Ecto neural progenitor cell (in vitro differentiated cells): ENCODE results near the gene PHF19.

Experiments used
- DNase-seq: peaks from one replicate; pipeline ENCODE4 v3.0.0-alpha.2; 2018; ENCODE audit warnings: low spot score

Gene PHF19

DNA sequence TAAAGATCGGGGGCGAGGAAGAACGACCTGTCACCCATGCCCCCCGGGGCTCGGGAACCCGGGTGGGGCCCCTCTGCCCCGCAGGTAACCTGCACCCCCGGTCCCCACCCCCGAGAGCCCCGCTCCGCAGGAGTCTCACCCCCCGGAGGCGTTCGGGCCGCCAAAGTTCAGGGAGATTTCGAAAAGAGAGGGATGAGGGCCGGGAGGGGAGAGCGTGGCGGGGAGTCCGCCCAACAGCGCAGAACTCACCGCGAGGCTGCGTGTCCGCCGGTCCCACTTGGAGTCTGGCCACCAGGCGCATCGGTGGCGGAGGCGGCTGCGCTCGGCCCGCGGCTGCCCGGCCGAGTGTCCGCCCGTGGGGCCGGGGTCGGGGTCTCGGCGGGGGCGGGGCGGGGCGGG, at the start of gene PHF19:
TSS of gene PHF19 (minus strand) at position 347 of the 399 bp plus-strand sequence. CDS start 2,447 bp downstream, outside the sequence.
- DNase-seq: peak; percentile 66

DNA sequence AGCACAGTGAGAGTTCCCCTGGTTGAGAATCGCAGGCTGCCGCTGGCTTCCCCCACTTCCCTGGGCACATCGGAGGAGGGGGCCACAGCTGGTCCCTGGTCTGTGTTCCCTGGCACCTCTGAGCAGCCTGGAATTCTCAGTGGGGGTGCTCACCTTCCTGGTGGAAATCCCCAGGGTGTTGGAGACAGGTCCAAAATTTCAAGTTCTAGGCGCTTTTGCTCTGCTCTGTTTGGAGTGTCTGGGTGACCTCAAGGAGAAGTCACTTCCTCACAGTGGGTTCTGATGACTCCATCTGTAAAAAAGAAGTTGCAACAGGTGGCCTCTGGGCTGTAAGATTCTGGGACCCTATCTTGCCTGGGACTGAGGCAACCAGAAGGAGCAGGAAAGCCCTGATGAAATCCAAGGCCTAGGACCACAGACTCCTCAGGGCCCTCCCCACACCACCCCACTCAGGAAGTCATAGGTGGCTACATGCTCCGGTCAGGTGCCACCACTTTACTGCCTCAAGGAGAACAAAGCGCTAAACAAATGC, 49.5 kb upstream of the PHF19 start, which contains the start of gene TRAF1:
TSS of gene TRAF1 (minus strand) at position 400 of the 532 bp plus-strand sequence. CDS start 721 bp downstream, outside the sequence.
- no peak for DNase-seq

DNA sequence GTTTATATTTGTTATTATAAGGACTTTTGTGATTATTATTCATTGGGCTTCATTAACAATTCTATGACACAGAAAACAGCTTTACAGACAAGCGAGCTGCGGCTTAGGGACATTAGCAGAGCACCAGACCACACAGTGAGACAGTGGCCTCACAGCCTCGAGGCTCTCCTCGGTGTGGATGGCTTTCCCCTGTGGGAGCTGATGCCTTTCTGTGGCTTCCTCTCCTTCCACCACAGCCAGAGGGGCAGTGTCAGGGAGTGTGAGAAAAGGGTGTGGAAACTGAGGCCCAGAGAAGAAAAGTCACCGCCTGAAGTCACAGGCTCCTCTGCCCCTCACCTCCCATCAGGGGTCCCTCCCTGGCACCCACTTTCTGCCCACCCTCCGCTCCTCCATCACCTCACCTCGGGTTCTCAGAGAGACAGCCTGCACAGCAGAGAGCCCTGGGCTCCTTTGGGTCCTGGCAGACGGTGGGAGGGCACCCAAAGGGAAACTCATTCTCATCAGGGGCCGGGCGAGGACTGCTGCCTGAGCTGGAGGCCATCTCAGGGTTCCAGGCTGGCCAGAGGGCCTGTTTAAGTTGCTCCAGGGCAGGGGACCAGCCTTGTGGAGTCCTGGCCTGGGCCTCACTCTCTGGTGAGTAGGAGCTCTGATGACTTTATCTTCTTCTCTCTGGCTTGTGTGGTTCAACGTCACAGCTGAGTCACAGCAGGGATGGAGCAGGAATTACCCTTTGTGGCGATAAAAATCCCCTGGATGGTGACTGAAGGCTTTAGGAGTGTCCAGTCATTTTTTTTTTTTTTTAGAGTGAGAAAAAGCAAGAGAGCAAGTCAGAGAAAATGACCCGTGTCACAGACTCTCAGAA, 48.8 kb upstream of the PHF19 start:
- DNase-seq: no peak

DNA sequence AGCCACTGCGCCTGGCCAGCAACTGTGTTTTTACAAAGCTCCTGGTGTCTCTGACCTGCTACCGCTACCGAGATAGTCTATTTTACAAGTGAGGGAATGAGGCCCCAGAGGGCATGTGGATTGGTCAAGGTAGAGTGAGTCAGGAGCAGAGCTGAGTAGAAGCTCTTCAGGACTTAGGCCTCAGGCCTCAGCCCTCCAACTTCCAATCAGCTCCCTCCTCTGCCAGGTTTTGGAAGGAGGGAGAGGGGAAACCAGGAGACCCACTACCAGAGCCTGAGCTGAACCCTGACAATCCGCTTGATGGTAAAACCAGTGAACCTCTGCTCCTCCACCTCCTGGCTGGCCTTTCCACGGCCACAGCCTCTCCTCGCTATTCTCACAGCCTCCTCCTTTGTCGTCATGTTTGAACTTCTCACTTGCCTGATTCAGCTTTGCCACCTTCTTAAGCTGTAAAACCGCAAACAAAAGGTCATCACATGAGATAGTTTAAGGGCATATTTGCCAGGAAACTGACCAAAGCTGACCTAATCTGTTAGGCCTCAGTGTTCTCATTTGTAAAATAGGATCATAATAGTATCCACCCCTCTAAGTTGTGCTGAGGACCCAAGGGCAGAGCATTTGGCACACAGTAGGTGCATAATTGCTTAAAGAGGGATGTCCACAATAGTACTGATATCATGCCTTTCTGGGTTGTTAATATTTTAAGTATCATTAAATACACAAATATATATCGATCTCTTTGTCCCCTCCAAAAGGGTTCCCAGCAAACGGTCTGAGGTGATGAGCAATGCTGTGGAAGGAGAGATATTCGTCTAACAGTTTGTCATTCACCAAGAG, 47.9 kb upstream of the PHF19 start:
- no peak for DNase-seq

DNA sequence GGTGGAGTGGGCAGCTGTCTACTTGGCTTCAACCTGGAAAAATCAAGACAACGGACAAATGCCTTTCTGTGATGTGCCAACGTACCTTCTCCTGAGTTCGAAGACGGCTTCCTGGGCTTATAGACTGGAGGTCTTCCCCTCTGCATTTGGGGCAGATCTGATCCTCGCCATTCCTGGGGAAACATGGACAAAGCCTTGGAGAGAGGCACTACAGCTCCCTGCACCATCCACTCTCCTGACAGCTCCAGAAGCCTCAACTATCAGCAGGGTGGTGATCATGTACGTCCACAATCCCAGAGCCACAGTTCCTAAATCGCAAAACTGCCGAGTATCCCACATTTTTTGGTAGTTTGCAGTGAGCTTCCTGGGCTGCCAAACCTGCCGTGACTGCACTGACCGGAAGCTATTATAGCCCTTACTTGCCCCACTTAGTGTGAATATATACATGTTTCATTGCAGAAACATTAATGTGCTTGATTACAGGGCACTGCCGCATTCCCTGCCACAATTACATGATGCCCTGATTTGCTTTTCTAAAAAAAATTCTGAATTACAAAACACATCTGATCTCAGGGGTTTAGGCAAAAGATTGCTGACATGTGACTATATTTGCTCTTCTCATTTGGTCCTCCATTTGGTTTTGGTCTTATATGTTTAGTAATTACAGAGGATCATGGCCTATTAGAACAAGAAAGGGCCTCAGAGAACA, 46.8 kb upstream of the PHF19 start:
- no peak for DNase-seq

DNA sequence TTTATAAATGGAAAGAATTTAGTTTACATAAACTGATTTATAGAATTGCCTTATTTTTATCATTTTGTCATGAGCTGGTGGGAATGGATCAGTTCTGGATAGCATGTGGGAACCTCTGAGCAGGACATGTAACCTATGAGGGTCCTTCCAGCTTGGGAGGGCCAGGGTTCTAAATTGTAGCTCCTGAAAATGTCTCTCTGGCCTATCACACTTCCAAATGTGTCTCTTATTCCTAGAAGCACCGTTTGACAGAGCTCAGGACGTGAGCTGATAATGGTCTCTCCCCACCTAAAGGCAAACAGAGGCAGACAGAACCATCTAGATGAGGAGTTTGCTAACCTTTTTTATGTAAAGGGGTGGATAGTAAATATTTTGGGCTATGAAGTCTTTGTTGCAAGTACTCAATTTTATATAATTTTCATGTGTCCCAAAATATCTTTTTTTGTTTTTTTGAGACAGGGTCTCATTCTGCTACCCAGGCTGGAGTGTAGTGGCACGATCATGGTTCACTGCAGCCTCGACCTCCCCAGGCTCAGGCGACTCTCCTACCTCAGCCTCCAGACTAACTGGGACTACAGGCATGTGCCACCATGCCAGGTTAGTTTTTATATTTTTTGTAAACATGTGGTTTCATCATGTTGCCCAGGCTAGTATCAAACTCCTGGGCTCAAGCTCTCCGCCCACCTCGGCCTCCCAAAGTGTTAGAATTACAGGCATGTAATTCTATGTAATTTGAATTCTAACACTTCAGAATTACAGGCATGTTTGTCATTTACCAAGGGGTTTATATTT, 45.6 kb upstream of the PHF19 start:
- DNase-seq: no peak

DNA sequence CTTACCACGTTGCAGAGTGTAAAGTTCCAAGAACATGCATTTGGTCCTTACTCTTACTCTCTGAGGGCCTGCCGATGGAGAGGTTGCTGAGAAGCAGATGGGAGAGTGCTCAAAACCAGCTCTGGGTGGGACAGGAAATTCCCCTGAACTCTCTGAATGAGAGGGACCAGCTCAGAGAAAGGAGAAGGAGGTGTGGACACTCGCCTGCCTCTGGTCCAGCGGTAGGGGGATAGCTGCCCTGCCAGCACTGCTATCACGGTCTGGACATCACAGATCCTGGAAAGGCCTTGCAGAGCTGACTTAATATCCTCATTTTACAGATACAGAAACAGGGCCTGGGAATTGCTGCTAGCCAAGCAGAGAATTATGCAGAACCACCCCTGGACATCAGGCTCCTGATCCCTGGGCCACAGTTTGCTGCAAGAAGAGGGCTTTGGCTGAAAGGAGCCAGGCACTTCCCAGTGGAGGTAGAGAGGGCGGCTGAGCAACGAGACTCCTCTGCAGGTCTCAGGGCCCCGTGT, 44.7 kb upstream of the PHF19 start:
- no peak for DNase-seq

DNA sequence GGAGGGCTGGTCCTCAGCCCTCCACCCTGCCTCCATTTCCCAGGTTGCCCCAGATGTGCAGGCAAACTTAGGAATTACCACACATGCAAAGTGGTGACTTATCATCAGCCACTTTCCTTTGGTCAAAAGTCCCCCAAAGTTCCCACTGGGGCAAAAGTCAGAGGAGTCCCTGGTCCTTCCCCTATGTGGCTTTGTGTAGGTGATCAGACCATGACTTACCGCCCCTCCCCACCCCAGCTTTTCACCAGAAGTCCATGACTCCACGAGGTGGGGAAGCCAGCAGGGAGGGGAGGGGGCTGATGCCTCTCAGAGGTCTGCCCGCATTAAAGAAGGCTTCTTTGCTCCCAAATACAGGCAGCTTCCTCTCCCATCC, 43.8 kb upstream of the PHF19 start:
- no peak for DNase-seq

DNA sequence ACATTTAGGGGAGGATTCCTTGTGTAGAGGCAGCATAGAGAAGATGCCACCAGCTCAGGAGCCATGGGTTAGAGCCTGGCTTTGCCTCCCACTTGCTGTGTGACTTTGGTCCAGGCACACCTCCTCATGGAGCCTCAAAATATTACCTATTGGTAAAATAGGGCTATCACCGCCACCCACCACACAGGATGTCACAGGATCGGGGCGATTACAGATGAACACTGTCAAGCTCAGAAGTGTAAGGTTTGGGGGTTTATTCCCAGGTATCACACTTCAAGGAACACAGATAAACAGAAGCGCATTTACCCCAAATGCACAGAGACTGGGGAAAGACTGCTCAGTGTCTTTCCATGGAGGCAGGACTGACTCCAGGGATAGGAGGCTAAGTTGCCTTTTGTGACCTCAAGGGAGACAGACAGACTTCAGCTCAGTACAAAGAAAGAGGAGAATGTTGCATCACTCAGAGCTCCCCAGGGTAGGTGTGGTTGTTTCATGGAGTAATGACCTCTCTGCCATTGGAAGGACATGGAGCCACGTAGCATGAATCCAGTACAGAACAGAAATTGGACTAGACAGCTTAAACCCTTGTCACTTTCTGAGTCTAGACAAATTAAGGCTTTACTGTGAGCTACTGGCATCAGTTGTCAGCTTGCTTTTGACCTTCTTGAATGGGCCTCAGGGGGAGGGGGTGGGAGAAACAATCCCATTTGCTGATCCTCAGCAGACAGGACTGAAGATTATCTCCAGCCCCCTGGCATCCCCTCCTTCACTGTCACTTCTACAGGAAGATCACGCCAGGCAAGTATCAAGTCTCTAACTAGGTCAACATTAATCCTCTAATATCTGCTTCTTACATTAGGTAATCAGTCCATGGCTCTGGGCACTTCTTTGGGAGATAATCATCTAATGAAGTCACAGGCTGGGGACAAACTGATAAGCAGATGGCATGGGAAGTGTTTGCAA, 43.1 kb upstream of the PHF19 start:
- DNase-seq: no peak

DNA sequence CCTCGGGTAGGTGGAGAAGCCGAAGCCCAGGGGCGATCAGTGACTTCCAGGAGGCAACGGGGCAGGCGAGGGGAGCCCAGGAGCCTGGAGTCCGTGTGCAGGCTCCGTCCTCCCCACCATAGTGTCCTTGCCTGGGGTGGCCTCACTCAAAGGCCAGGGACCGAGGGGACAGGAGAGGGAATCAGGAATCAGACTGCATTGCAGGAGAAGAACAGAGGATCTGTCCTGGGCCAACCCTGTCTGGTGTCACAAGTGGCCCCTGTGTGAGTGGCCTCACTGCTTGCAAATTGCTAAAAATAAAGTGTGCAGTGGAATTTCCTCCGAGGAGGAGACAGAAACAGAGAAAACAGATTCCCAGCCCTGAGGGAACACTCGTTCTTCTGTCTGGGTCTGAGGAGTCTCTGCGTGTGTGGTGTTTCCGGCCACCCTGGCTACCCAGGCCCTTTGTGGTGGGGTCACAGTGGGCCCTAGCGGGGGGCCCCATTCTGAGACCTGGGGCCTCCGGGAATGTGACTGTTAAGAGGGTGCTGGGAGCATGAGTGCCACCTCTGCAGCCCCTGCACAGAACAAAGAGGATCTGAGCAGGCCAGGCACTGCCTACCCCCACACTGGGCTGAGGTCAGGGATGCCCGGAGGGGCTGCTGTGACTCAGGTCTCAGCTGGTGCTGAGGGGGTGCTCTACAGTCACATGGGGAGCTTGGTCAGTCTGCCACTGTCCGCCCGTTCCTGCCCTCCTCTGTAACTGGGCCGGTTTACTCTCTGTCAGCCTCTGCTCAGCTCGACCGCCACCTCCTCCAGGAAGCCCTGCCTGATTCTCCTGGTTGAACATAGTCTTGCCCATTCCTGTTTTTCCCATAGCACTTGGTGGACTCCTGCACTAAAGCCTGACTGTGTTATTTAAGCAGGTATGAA, 42.2 kb upstream of the PHF19 start:
- DNase-seq: no peak

DNA sequence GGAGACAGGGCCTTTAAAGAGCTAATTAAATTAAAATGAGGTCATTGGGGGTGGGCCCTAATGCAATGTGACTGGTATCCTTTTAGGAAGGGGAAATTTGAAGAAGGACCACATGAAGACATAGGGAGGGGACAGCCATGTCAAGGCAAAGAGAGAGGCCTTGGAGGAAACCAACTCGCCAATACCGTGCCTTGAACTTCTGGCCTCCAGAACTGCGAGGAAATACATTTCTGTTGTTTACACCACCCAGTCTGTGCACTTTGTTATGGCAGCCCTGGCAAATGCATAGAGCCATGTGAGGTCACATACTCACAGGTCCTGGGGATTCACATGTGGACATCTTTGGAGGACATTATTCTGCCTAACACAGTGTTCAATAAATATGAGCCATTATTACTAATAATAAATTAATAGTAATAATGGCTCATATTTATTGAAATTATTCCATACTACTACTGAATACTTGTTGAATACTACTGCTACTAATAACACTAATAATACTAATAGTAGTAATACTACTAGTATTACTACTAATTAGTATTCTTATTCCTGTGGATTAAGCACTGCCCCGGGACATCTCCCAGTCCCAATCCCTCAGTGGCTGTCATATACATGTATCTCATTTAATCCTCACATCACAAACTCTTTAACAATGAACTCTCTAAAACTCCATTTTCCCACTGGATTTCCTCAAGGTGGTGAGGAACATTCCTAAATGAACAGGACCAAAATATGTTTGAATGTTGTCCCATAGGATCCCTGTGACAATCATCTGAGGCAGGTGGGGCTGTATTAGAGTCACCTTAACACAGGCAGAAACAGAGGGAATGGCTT, 41.2 kb upstream of the PHF19 start:
- DNase-seq: no peak

DNA sequence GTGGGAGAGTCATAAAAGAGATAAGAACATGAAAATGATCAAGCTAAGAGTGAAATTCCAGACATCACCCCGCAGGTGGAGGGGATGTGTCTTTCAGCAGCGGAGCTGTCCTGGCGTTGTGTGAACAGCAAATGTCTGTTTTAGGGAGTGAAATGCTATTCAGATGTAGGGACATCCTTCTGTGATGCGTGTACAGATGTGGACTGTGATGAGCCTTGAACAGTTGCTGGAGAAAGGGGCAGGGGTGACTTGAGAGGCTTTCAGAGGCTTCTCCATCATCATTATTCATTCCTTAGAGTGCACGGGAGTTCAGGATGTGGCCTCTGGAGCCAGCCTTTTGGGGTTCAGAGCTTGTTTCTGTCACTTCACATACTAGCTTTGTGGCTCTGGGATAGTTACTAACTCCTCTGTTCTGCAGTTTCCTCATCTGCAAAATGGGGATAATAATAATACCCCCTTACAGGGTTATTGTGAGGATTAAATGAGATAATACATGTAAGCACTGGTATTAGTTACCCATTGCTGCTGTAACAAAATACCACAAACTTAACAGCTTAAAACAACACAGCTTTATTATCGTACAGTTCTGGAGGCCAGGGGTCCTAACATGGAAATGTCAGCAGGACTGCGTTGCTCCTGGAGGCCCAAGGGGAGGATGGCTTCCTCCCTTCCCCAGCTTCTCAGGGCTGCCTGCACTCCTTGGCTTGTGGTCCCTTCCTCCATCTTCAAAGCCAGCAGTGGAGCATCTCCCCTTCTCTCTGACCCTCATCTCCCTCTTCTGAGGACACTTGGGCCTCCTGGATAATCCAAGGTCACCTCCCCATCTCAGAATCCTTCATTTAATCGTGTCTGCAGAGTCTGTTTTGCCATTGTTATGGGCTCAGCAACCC, 40.2 kb upstream of the PHF19 start:
- no peak for DNase-seq

DNA sequence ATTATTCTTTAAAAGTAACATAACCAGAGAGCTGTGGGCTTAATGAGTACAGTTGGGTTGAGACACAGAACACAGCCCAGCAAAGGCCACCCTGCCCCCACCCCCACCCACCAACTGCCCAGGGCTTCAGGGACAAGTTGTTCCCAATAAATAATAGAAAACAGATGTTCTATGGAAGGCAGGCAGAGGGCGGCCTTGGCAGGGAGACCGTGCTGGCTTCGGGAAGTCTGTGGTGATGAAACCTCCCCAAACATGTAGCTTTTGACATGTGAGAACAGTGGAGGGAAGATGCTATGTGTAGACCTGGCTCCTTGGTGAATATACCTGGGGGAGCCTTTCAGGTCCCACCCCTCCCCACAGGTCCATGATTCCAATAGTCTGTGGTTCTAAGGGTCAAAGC, 39.6 kb upstream of the PHF19 start:
- DNase-seq: no peak

DNA sequence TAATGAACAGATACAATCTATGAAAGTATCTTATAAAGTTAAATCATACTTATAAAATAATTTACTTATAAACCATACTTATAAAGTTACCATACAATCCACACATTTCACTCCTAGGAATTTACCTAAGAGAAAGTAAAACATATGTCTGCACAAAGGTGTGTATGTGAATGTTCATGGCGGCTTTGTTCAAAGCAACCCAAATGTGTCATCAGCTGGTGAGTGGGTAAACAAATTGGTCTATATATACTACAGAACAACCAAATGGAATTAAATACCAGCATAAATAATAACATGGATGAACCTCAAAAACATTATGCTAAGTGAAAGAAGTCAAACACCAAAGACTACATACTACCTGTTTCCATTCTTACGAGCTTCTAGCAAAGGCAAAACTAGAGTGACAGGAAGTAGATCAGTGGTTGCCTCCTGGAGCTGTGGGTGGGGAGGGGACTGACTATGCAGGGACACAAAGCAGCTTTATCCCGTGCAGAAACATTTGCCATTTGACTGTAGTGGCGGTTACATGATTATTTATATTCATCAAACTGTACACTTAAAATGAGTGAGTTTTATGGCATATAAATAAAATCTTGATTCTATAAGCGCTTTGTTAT, 39.0 kb upstream of the PHF19 start:
- no peak for DNase-seq

DNA sequence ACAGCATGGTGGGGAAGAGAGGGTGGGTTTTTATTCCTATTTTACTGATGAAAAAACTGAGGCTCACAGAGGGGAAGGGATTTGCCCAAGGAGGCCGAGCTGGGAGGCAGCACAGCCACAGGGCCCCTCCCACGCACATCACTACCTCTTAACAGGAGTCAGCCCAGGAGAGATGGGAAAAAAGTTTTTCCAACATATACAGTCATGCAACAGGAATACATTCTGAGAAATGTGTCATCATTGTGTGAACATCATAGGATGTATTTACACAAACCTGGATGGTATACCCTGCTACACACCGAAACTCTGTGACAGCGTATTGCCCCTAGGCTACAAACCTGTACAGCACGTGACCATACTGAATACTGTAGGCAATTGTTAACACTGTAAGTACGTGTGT, 38.0 kb upstream of the PHF19 start:
- no peak for DNase-seq

DNA sequence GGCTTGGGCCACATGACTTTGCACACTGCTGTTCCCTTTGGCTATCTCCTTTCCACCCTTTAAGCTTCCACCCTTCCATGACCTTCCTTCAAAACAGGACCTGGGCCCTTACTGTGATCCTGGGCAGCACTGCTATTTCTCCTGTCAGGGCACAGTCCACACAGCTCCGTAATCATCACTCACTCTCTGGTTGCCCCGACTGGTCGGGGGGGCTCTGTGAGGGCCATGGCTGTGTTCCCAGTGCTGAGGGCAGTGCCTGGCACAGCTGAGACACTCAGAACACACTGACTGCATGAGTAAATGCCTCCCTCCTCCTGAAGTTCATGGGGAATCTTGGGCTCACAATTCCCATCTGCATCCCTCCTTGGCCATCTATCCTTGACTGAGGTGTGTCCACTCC, 37.4 kb upstream of the PHF19 start:
- no peak for DNase-seq
